Stomach (tissue), 4 donors: ENCODE measurements around the gene PPP4R3C.

ENCODE experiments used
- EP300 ChIP-seq: sonication (generic); formaldehyde crosslinking; IDR thresholded peaks from one replicate; pipeline ENCODE4 v1.6.1; 2017; ENCODE audit warnings: antibody characterized with exemption
- POLR2A ChIP-seq, 4 donors: fragments of 450-650 bp; IDR thresholded peaks; one replicate each; pipeline ENCODE4 v1.6.1; 2016; ENCODE audit warnings: antibody characterized with exemption in 4 of 4, control low read depth in 2 of 4, mild to moderate bottlenecking in 1 of 4, moderate library complexity in 1 of 4
- TF ChIP-seq, protein P1 (sequence below), 7 experiments: fragments of 450-650 bp in 4 of 7; fragments of 200-600 bp in 3 of 7; sonication (generic) in 3 of 7; IDR thresholded peaks; one replicate each; pipeline ENCODE4 v1.5.1; 2016 to 2019; ENCODE audit warnings: antibody characterized with exemption in 7 of 7, control low read depth in 2 of 7, mild to moderate bottlenecking in 1 of 7

DNA sequence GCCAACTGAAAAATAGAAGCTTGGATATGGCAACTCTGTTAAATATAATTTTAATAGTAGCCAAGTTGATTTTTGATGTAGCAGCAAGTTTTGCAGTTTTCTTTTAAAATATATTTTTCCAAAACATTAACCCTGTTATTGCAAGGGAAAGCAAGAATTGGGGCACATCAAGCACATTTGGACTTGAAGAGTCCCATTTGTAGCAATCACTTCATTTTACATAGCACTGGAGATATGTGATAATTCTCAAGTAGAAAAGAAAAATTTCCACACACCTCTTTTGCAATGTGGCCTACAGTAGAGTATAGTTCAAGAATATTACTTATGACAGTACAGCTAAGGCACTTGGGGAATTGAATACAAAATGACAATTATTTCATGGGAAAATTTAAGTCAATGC lies 1.9 kb upstream of the PPP4R3C start:
- TF ChIP-seq, protein P1, sequence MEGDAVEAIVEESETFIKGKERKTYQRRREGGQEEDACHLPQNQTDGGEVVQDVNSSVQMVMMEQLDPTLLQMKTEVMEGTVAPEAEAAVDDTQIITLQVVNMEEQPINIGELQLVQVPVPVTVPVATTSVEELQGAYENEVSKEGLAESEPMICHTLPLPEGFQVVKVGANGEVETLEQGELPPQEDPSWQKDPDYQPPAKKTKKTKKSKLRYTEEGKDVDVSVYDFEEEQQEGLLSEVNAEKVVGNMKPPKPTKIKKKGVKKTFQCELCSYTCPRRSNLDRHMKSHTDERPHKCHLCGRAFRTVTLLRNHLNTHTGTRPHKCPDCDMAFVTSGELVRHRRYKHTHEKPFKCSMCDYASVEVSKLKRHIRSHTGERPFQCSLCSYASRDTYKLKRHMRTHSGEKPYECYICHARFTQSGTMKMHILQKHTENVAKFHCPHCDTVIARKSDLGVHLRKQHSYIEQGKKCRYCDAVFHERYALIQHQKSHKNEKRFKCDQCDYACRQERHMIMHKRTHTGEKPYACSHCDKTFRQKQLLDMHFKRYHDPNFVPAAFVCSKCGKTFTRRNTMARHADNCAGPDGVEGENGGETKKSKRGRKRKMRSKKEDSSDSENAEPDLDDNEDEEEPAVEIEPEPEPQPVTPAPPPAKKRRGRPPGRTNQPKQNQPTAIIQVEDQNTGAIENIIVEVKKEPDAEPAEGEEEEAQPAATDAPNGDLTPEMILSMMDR (IDR thresholded peaks at IDR 0.05), result no peak
- TF ChIP-seq POLR2A (IDR thresholded peaks at IDR 0.05), result no peak
- TF ChIP-seq EP300, result no peak
